GM10847 (cell line): Measurements from ENCODE around the gene OR2AK2.

Experiments used
- POLR2A ChIP-seq: IDR thresholded peaks from 2 replicates; pipeline ENCODE4 v1.6.1; 2011; ENCODE audit not compliant: insufficient read length; ENCODE audit errors: extremely low read depth

OR2AK2 gene

DNA sequence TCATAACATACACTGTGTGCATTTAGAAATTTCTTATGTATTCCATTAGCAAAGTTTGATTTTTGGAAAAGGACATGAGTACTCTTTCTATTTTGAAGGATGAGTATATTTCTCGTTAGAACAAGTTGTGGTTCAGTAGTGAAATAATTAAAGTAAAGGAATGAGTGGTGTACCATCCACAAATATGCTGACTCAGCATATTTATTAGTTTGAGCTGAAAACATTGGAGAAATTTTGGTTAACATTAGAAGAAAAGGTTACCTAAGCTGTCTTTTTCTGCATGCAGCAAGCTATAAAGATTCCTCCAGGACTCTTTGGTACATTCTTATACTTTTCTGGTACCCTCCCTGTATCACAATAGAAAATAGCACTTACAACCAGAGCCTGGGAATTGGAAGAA is 42.7 kb downstream of the OR2AK2 start:
- no peak for TF ChIP-seq POLR2A

DNA sequence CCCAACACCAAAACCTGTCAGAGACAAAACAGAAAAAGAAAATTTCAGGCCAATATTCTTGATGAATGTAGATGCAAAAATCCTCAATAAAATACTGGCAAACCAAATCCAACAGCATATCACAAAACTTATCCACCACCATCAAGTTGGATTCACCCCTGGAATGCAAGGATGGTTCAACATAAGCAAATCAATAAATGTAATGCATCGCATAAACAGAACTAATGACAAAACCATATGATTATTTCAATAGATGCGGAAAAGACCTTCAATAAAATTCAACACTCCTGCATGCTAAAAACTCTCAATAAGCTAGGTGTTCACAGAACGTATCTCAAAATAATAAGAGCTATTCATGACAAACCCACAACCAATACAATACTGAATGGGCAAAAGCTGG is 44.6 kb downstream of the OR2AK2 start:
- TF ChIP-seq POLR2A: no peak

DNA sequence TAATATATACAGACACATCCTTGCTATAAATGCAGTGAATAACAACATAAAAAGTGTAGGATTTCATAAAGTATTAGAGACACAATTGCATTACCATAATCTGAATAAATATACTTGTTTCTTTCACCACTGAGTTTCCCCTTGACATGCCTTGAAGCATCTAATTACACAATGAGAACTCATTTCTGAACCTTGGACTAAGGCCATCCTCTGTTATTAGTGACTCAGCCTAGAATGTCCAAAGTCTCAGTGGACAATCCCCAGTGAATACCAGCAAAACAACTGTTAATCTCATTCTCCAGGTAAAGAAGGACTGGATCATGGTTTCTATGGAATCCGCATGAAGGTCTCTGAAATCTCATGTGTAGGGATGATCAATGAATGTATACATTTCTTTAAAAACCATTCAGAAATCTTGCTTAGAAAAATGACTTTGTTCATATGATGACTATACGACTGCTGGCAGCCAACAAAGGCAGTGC is 48.2 kb downstream of the OR2AK2 start, which contains the start of gene OR2L5:
OR2L5 (plus strand) TSS at position 432 of the 482 bp plus-strand sequence. CDS start 8,288 bp downstream, outside the sequence.
- TF ChIP-seq POLR2A: no peak

DNA sequence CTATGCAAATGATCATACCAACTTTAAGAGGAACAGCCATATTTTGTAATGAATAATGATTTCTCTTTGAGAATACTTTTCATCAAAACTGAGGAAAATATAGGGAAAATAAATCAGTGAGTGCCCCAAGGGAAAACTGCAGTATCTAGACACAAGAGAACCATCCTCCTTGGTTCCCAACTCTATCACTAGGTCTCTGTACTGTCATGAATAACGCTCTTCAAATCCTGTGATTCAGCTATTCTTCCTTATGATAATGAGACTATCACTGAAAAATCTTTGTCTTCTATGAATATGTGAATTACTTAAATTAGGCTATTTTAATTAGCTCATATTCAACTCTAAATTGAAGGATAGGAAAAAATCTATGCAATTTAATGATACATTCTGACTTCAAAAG is 50.8 kb downstream of the OR2AK2 start:
- no peak for TF ChIP-seq POLR2A
